Brain microvascular endothelial cell (primary cell): Measurements from ENCODE around the gene NNMT.

Source experiments
- DNase-seq: peaks from one replicate; pipeline ENCODE4 v3.0.0-alpha.2; 2020
- H3K27ac ChIP-seq: fragments of 250-450 bp; sonication (Bioruptor Pico); 2 replicates; pipeline ENCODE4 v1.5.1; 2020; ENCODE audit warnings: mild to moderate bottlenecking, moderate library complexity
- H3K27me3 ChIP-seq: fragments of 250-450 bp; sonication (Bioruptor Pico); replicated peaks from 2 replicates; pipeline ENCODE4 v1.5.1; 2020; ENCODE audit warnings: mild to moderate bottlenecking
- H3K36me3 ChIP-seq: fragments of 250-450 bp; sonication (Bioruptor Pico); replicated peaks from 2 replicates; pipeline ENCODE4 v1.5.1; 2020; ENCODE audit warnings: mild to moderate bottlenecking
- H3K4me3 ChIP-seq: 2 replicates; pipeline ENCODE4 v1.5.1; 2011; ENCODE audit warnings: low read depth, mild to moderate bottlenecking, control low read depth, low read length, moderate library complexity
- in situ Hi-C: cut with HindIII; loops from 2 replicates; pipeline ENCODE4 v1.10.0; 2017; ENCODE audit warnings: low sequenced_read_pairs, low pct_ligation_motif_present
- TF ChIP-seq, protein P1 (sequence below): IDR thresholded peaks from 2 replicates; pipeline ENCODE4 v1.5.1; 2011; ENCODE audit warnings: low read depth, mild to moderate bottlenecking, moderate library complexity, low read length, control low read depth, inconsistent platforms; ENCODE audit errors: missing control alignments

The NNMT gene

DNA sequence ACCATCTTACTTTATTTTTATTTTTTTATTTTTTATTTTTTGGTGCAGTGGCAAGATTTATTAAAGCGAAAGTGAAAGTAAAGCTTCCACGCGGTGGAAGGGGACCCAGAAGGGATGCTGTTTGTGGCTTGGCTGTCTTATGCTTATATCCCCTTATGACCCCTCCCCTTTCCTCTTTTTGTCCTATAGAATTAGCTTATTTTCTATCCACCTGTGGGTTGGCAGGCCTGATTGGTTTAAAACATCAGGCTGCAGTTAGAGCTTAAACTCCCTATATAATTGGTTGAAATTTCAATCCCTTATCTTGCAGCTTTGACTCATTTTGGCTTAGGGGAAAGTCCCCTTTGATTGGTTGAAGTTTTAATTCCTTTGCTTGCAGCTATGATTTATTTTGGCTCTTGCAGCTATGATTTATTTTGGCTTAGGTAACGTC, 50.5 kb downstream of the NNMT start:
- TF ChIP-seq, protein P1, sequence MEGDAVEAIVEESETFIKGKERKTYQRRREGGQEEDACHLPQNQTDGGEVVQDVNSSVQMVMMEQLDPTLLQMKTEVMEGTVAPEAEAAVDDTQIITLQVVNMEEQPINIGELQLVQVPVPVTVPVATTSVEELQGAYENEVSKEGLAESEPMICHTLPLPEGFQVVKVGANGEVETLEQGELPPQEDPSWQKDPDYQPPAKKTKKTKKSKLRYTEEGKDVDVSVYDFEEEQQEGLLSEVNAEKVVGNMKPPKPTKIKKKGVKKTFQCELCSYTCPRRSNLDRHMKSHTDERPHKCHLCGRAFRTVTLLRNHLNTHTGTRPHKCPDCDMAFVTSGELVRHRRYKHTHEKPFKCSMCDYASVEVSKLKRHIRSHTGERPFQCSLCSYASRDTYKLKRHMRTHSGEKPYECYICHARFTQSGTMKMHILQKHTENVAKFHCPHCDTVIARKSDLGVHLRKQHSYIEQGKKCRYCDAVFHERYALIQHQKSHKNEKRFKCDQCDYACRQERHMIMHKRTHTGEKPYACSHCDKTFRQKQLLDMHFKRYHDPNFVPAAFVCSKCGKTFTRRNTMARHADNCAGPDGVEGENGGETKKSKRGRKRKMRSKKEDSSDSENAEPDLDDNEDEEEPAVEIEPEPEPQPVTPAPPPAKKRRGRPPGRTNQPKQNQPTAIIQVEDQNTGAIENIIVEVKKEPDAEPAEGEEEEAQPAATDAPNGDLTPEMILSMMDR: no peak
- Histone ChIP-seq H3K27me3 (no peaks in the 10 kb centered on the region), H3K36me3 (no peaks in the 10 kb centered on the region)

DNA sequence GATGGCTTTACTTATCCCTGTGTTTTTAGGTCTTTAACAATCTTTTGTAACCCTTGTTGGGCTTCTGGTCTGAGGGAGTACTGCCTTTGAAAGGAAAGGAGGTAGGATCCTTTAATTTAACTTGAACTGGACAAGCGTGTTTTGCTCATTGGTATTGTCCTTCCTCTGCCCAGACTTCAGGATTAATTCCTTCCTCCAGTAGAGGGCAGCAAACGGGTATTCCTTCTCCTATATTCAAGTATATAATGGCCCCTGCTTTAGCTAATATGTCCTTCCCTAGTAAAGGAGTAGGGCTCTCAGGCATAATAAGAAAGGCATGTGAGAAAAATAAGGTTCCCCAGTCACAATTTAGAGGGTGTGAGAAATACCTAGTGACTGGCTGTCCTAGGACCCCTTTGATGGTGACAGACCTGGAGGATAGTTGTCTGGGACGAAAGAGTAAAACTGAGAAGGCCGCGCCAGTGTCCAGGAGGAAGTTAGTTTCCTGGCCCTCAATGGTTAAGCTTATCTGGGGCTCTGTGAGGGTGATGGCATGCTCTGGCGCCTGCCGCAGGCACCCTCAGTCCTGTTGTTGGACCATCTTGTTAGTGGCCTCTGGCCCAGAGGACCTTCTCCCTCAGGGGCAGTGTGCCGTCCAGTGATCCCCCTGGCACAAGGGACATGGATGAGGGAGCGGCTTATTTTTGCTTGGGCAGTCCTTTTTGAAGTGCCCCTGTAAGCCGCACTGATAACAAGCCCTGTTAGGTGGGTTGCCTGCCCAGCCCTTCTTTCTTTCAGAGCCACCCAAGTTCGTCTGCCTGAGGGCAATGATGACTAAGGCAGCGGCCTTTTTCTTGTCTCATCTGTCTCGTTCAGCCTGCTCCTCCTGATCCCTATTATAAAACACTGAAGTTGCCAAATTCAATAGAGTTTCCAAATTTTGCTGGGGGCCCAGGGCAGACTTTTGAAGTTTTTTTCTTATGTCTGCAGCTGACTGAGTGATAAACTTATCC, 52.3 kb downstream of the NNMT start:
- TF ChIP-seq, protein P1: peak; percentile 58
- Histone ChIP-seq H3K27me3 (no peaks in the 10 kb centered on the region), H3K27ac (no peak overlapping the region), H3K4me3 (no peak overlapping the region), H3K36me3 (no peaks in the 10 kb centered on the region)
- in situ Hi-C loops: loop anchor here (25.0 kb wide), 1 partner anchor 414 kb away; no protein-coding TSS in a partner anchor
- peak; percentile 81 for DNase-seq

More for the DNA sequence above, 50.5 kb downstream of the NNMT start:
- H3K4me3 ChIP-seq: no peak overlapping the region
- no peak for DNase-seq
- in situ Hi-C loops: loop anchor here (25.0 kb wide), 1 partner anchor 416 kb away; no protein-coding TSS in a partner anchor
- no peak overlapping the region for H3K27ac ChIP-seq

DNA sequence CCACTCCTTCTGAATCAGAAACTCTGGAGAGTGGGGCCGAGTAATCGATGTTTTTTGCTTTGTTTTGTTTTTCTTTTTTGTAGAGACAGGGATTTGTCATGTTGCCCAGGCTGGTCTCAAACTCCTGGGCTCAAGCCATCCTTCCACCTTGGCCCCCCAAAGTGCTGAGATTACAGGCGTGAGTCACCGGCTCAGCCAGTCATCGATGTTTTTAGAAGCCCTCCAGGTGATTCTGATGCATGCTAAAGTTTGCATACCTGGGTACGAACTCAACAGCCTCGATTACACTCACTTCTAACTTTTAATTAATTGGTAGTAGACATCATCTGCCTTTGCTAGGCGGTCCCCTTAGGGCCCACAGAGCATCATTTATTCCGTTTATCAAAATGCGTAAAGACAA, 53.8 kb downstream of the NNMT start:
- Histone ChIP-seq H3K27ac (no peak overlapping the region), H3K36me3 (no peaks in the 10 kb centered on the region), H3K27me3 (no peaks in the 10 kb centered on the region), H3K4me3 (no peak overlapping the region)
- TF ChIP-seq, protein P1: no peak
- in situ Hi-C loops: no loop called here
- DNase-seq: no peak

DNA sequence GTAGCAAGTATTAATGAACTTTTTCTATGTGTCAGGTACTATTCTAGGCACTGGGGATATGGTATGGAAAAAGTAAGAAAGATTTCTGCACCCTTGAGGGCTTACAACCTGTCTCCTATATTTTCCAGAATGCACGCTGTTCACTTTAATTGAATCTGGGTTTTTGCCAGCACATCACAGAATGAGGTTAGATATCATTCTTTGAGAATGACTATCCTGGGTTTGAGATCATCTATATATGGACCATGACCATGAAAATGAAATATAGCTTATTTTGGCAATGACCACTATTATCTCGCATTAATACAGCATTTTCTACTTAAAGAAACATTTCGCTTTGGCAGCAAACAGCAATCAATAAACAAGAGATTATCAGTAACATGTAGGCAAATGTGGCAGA, 57.2 kb downstream of the NNMT start:
- in situ Hi-C loops: no loop called here
- TF ChIP-seq, protein P1: no peak
- H3K4me3 ChIP-seq: no peak overlapping the region
- no peaks in the 10 kb centered on the region for H3K36me3 ChIP-seq
- no peaks in the 10 kb centered on the region for H3K27me3 ChIP-seq
- H3K27ac ChIP-seq: peak overlapping the region; percentile 74
- peak; percentile 57 for DNase-seq

DNA sequence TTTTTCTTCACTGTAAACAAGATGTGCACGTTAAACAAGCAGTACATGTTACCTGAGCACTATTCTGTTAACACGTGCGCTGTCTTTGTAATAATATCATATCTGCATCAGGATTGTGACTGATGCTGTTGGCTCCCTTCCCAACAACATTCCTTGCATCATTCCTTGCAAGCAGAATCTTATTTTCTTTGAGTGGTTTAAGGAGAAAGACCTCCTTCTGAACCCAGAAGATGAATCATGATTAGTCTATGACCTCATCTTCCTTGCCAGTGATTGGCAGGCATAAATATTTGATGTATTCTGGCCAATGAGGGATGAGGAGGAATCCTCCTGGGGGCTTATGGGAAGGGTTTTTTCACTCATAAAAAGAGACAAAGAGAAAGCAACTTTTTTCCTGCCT, 57.9 kb downstream of the NNMT start:
- in situ Hi-C loops: no loop called here
- Histone ChIP-seq H3K36me3 (no peaks in the 10 kb centered on the region), H3K27ac (peak overlapping the region; percentile 74), H3K4me3 (no peak overlapping the region), H3K27me3 (no peaks in the 10 kb centered on the region)
- TF ChIP-seq, protein P1: no peak
- peak; percentile 98 for DNase-seq

DNA sequence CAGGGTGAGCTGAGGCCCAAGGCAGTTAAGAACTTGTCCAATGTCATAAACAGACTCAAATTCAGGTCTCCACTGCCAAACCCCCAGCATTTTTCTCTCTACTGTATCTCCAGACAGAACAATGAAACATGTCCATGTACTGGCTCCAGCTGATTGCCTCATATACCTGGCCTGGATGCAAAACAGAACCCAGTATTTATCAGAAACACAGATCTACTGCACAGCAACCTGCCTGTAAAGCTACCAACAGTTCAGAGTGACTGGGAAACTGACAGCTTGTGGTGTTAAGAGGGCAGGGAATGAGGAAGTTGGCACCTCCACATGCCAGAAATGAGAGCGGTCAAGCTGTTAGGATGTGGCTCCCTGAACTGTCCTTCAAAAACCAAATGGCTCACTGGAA, 62.5 kb downstream of the NNMT start:
- TF ChIP-seq, protein P1: no peak
- no peak overlapping the region for H3K4me3 ChIP-seq
- no peaks in the 10 kb centered on the region for H3K36me3 ChIP-seq
- peak overlapping the region; percentile 83 for H3K27ac ChIP-seq
- in situ Hi-C loops: no loop called here
- DNase-seq: no peak
- no peaks in the 10 kb centered on the region for H3K27me3 ChIP-seq
